ENCODE results near the gene ZNF423. TPM values are rescaled to one million over a fixed set of nuclear protein-coding genes. Genes with fewer than 3 reads are reported as not detected.

The ZNF423 gene
- total and polyA plus RNA-seq, 7 donors, result 0.69 to 19.7 (median 3.6) TPM

GRCh38 chr16:49701789-49702494, 154.0 kb downstream of the ZNF423 start:
- intact Hi-C loops (cut with DNase I), result loop anchor here (5.0 kb wide), 1 partner anchor 40 kb away; no protein-coding TSS in a partner anchor
- 70 to 81% methylated on average over 15 of the region's 15 CpGs for WGBS, 2 donors
- Histone ChIP-seq H3K4me1 (peaks cover 0 to 36% (median 26%) of the 10 kb centered on the region in 4 donors), H3K27me3 (no peaks in the 10 kb centered on the region), H3K27ac (peak overlapping the region; percentile 7 to 77 (median 58)), H3K9me3 (no peaks in the 10 kb centered on the region), H3K36me3 (no peaks in the 10 kb centered on the region), H3K4me3 (peak overlapping the region in 1 of 4 donors; percentile 7)
- TF ChIP-seq CTCF (IDR thresholded peaks at IDR 0.05) (no peak), POLR2AphosphoS5 (IDR thresholded peaks at IDR 0.05) (peak in 1 of 4 donors; percentile 31)
- peak; percentile 88 for DNase-seq

- TF ChIP-seq POLR2AphosphoS5 (IDR thresholded peaks at IDR 0.05), result no peak
- TF ChIP-seq POLR2A (IDR thresholded peaks at IDR 0.05), result no peak
- TF ChIP-seq CTCF (IDR thresholded peaks at IDR 0.05), result no peak
- no peak for TF ChIP-seq EP300 (IDR thresholded peaks at IDR 0.05)
- peak overlapping the region; percentile 13 to 77 (median 52) for H3K27ac ChIP-seq
- H3K4me1 ChIP-seq, result peaks cover 0 to 36% (median 26%) of the 10 kb centered on the region in 4 donors
- H3K27me3 ChIP-seq, result no peaks in the 10 kb centered on the region
- no peak for DNase-seq
- no peak overlapping the region for H3K4me3 ChIP-seq
- intact Hi-C loops (cut with DNase I), result loop anchor here (5.0 kb wide), 1 partner anchor 39 kb away; no protein-coding TSS in a partner anchor
- no peaks in the 10 kb centered on the region for H3K9me3 ChIP-seq
- no peaks in the 10 kb centered on the region for H3K36me3 ChIP-seq
- 70 to 82% methylated on average over 18 of the region's 18 CpGs for WGBS, 2 donors
Observed at GRCh38 chr16:49701065-49701685, 154.7 kb downstream of the ZNF423 start.

GRCh38 chr16:49700251-49701064, 155.5 kb downstream of the ZNF423 start:
- H3K27me3 ChIP-seq, result no peaks in the 10 kb centered on the region
- no peak overlapping the region for H3K4me3 ChIP-seq
- H3K27ac ChIP-seq, result peak overlapping the region; percentile 13 to 77 (median 52)
- peak; percentile 77 for DNase-seq
- peaks cover 0 to 36% (median 26%) of the 10 kb centered on the region in 4 donors for H3K4me1 ChIP-seq
- H3K36me3 ChIP-seq, result no peaks in the 10 kb centered on the region
- WGBS, 2 donors, result 64 to 76% methylated on average over 10 of the region's 10 CpGs
- intact Hi-C loops (cut with DNase I), result loop anchor here (5.0 kb wide), 1 partner anchor 38 kb away; no protein-coding TSS in a partner anchor
- H3K9me3 ChIP-seq, result no peaks in the 10 kb centered on the region
- no peak for TF ChIP-seq POLR2AphosphoS5 (IDR thresholded peaks at IDR 0.05)
- no peak for TF ChIP-seq CTCF (IDR thresholded peaks at IDR 0.05)
- no peak for TF ChIP-seq POLR2A (IDR thresholded peaks at IDR 0.05)
- no peak for TF ChIP-seq EP300 (IDR thresholded peaks at IDR 0.05)

GRCh38 chr16:49699841-49700175, 156.1 kb downstream of the ZNF423 start:
- no peaks in the 10 kb centered on the region for H3K27me3 ChIP-seq
- no peaks in the 10 kb centered on the region for H3K9me3 ChIP-seq
- peak overlapping the region; percentile 14 to 77 (median 49) for H3K27ac ChIP-seq
- DNase-seq, result no peak
- peaks cover 0 to 36% (median 26%) of the 10 kb centered on the region in 4 donors for H3K4me1 ChIP-seq
- H3K4me3 ChIP-seq, result no peak overlapping the region
- 77 to 83% methylated on average over 3 of the region's 3 CpGs for WGBS, 2 donors
- intact Hi-C loops (cut with DNase I), result loop anchor here (5.0 kb wide), 1 partner anchor 38 kb away; no protein-coding TSS in a partner anchor
- TF ChIP-seq EP300 (IDR thresholded peaks at IDR 0.05), result no peak
- TF ChIP-seq POLR2A (IDR thresholded peaks at IDR 0.05), result no peak
- no peak for TF ChIP-seq POLR2AphosphoS5 (IDR thresholded peaks at IDR 0.05)
- no peak for TF ChIP-seq CTCF (IDR thresholded peaks at IDR 0.05)
- H3K36me3 ChIP-seq, result no peaks in the 10 kb centered on the region
